Measurements from ENCODE around the gene C1orf159. TPM values are rescaled to one million over a fixed set of nuclear protein-coding genes. Genes with fewer than 3 reads are reported as not detected.

The C1orf159 gene
- total RNA-seq, 4 donors from 2014 or later: 2.8 to 6.4 (median 5.3) TPM

DNA sequence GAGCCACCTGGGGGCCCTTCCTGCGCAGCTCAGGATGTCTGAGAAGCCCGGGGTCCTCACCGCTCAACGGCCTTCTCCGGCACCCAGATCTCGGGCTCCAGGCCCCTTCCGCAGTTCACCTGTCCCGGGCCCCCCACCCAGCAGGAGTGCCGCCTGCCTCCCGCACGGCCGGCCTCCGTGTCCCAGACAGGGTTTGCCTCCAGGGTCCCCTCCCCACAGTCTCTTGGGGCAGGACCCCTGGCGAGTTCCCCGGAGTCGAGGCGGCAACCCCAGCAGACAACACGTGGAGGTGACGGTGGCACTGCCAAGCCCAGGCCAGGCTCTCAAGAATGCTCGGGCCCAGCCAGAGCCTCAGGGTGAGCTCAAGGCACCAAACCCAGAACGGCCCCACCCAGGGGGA is 35.4 kb upstream of the C1orf159 start:
- in situ Hi-C loops (cut with MboI; ENCODE audit: low sequenced_read_pairs in 4 of 4): no loop called here
- no peak for ATAC-seq
- no peaks in the 10 kb centered on the region for H3K4me1 ChIP-seq
- no peak overlapping the region for H3K27ac ChIP-seq
- H3K4me3 ChIP-seq: no peak overlapping the region
- TF ChIP-seq, protein P1, sequence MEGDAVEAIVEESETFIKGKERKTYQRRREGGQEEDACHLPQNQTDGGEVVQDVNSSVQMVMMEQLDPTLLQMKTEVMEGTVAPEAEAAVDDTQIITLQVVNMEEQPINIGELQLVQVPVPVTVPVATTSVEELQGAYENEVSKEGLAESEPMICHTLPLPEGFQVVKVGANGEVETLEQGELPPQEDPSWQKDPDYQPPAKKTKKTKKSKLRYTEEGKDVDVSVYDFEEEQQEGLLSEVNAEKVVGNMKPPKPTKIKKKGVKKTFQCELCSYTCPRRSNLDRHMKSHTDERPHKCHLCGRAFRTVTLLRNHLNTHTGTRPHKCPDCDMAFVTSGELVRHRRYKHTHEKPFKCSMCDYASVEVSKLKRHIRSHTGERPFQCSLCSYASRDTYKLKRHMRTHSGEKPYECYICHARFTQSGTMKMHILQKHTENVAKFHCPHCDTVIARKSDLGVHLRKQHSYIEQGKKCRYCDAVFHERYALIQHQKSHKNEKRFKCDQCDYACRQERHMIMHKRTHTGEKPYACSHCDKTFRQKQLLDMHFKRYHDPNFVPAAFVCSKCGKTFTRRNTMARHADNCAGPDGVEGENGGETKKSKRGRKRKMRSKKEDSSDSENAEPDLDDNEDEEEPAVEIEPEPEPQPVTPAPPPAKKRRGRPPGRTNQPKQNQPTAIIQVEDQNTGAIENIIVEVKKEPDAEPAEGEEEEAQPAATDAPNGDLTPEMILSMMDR (IDR thresholded peaks at IDR 0.05 in 4 of 5, conservative IDR thresholded peaks at IDR 0.05 in 1 of 5): no peak
- no peak for TF ChIP-seq POLR2A (IDR thresholded peaks at IDR 0.05)
- no peaks in the 10 kb centered on the region for H3K9me3 ChIP-seq
- H3K36me3 ChIP-seq: no peaks in the 10 kb centered on the region
- peaks cover 0 to 17% (median 0%) of the 10 kb centered on the region in 3 donors for H3K27me3 ChIP-seq
- intact Hi-C loops (cut with DNase I; ENCODE audit: low total_unique reads): no loop called here
- DNase-seq: no peak

DNA sequence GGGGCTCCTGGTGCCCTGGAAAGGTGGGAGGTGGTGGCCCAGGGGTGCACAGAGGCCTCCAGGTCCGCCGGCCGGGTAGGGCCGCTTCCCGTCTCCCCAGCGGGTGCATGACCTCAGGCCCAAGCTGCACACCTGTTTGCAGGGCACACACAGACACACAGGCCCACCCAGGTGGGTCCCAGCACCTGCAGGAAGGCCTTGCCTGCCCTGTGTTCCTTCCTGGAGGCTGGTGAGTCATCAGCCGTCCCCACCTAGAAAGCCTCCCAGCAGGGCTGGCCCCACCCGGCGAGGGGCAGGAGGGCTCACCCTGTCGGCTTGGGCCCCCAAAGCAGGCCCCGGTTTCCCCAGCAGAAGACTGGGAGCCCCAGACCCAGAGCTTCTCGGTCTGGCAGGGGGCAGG is 34.2 kb upstream of the C1orf159 start:
- Histone ChIP-seq H3K27ac (no peak overlapping the region), H3K4me3 (no peak overlapping the region), H3K4me1 (no peaks in the 10 kb centered on the region), H3K27me3 (peaks cover 0 to 16% (median 3%) of the 10 kb centered on the region in 3 donors), H3K9me3 (no peaks in the 10 kb centered on the region), H3K36me3 (no peaks in the 10 kb centered on the region)
- TF ChIP-seq, protein P1 (IDR thresholded peaks at IDR 0.05 in 4 of 5, conservative IDR thresholded peaks at IDR 0.05 in 1 of 5): no peak
- TF ChIP-seq POLR2A (IDR thresholded peaks at IDR 0.05): no peak
- in situ Hi-C loops (cut with MboI; ENCODE audit: low sequenced_read_pairs in 4 of 4) (no loop called here), intact Hi-C loops (cut with DNase I; ENCODE audit: low total_unique reads) (no loop called here)
- no peak for DNase-seq
- no peak for ATAC-seq

DNA sequence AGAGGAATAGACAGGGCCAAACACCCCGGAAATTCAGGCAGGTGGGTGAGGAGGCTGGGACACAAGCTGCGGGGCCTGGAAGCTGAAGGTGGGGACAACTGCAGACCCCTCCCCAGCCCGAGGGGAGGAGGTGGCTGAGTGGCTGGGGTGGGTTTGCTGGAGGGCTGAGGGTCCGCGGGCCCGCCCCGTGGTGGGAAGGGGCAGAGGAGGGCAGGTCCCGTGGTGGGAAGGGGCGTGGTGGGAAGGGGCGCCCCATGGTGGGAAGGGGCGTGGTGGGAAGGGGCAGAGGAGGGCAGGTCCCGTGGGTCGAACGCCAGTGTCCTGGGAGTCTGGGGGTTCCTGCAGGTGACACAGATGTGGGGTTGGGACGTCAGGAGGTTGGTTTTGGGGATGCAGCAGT is 33.5 kb upstream of the C1orf159 start:
- no peak for ATAC-seq
- in situ Hi-C loops (cut with MboI; ENCODE audit: low sequenced_read_pairs in 4 of 4): loop anchor here in 1 of 4 donors (25.0 kb wide), 1 partner anchor 113 kb away; the partner anchor contains the start of gene UBE2J2

DNA sequence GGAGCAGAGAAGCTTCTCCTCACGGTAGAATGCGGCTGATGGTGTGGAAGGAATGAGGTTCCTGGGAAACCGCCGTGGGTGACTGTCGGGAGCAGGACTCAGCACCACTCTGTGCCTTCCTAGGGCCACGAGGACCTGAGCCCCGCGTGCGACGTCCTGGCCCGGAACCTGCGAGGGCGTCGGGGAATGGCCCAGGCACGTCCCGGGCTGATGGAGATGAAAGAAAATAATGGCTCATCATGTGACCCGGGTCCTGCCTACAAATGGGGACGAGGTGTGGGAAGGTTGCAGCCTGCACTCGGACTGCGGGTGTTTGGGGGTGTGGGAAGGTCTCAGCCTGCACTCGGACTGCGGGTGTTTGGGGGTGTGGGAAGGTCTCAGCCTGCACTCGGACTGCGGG is 32.7 kb upstream of the C1orf159 start:
- Histone ChIP-seq H3K27ac (no peak overlapping the region), H3K4me1 (no peaks in the 10 kb centered on the region), H3K36me3 (no peaks in the 10 kb centered on the region), H3K4me3 (no peak overlapping the region), H3K27me3 (peaks cover 0 to 18% (median 7%) of the 10 kb centered on the region in 3 donors), H3K9me3 (no peaks in the 10 kb centered on the region)
- ATAC-seq: no peak
- intact Hi-C loops (cut with DNase I; ENCODE audit: low total_unique reads) (no loop called here), in situ Hi-C loops (cut with MboI; ENCODE audit: low sequenced_read_pairs in 4 of 4) (loop anchor here in 1 of 4 donors (25.0 kb wide), 1 partner anchor 114 kb away; the partner anchor contains the start of gene UBE2J2)
- TF ChIP-seq POLR2A (IDR thresholded peaks at IDR 0.05): no peak
- TF ChIP-seq, protein P1 (IDR thresholded peaks at IDR 0.05 in 4 of 5, conservative IDR thresholded peaks at IDR 0.05 in 1 of 5): no peak
- DNase-seq: no peak

More for the DNA sequence above, 33.5 kb upstream of the C1orf159 start:
- Histone ChIP-seq H3K4me1 (no peaks in the 10 kb centered on the region), H3K9me3 (no peaks in the 10 kb centered on the region), H3K36me3 (no peaks in the 10 kb centered on the region), H3K27ac (no peak overlapping the region), H3K4me3 (no peak overlapping the region), H3K27me3 (peaks cover 0 to 17% (median 7%) of the 10 kb centered on the region in 3 donors)
- intact Hi-C loops (cut with DNase I; ENCODE audit: low total_unique reads): no loop called here
- no peak for DNase-seq
- TF ChIP-seq, protein P1 (IDR thresholded peaks at IDR 0.05 in 4 of 5, conservative IDR thresholded peaks at IDR 0.05 in 1 of 5): no peak

DNA sequence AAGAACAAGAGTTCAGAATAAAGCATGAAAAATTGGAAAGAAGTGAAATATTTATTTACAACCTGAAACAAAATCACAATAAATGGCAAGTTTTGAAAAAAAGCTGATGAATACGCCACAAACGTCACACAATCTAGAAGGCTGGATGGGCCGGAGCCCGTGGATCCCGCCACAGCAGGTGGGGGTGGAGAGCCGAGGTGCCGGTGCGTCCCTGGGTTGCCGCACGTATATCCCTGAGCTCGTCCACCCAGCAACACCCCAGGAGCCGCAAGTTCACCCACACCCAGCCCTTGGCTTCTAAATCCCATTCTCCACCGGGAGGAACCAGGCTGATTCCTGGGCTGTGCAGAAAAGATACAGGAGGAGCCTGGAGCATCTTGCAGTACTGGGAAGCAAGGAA is 32.2 kb upstream of the C1orf159 start:
- no peaks in the 10 kb centered on the region for H3K36me3 ChIP-seq
- TF ChIP-seq POLR2A (IDR thresholded peaks at IDR 0.05): no peak
- TF ChIP-seq, protein P1 (IDR thresholded peaks at IDR 0.05 in 4 of 5, conservative IDR thresholded peaks at IDR 0.05 in 1 of 5): no peak
- H3K4me3 ChIP-seq: no peak overlapping the region
- intact Hi-C loops (cut with DNase I; ENCODE audit: low total_unique reads): no loop called here
- no peak overlapping the region for H3K27ac ChIP-seq
- in situ Hi-C loops (cut with MboI; ENCODE audit: low sequenced_read_pairs in 4 of 4): loop anchor here in 1 of 4 donors (25.0 kb wide), 1 partner anchor 114 kb away; the partner anchor contains the start of gene UBE2J2
- no peaks in the 10 kb centered on the region for H3K4me1 ChIP-seq
- no peaks in the 10 kb centered on the region for H3K9me3 ChIP-seq
- ATAC-seq: no peak
- DNase-seq: no peak
- H3K27me3 ChIP-seq: peaks cover 0 to 18% (median 7%) of the 10 kb centered on the region in 3 donors

All from gastrocnemius medialis (tissue), 4 donors.